ENCODE measurements around the gene PANK3.
"Not testable (repeated sequence)": the region's sequence is repeated elsewhere in the genome, so short reads cannot be mapped to it uniquely, and the experiment has no call there.

Gene PANK3

DNA sequence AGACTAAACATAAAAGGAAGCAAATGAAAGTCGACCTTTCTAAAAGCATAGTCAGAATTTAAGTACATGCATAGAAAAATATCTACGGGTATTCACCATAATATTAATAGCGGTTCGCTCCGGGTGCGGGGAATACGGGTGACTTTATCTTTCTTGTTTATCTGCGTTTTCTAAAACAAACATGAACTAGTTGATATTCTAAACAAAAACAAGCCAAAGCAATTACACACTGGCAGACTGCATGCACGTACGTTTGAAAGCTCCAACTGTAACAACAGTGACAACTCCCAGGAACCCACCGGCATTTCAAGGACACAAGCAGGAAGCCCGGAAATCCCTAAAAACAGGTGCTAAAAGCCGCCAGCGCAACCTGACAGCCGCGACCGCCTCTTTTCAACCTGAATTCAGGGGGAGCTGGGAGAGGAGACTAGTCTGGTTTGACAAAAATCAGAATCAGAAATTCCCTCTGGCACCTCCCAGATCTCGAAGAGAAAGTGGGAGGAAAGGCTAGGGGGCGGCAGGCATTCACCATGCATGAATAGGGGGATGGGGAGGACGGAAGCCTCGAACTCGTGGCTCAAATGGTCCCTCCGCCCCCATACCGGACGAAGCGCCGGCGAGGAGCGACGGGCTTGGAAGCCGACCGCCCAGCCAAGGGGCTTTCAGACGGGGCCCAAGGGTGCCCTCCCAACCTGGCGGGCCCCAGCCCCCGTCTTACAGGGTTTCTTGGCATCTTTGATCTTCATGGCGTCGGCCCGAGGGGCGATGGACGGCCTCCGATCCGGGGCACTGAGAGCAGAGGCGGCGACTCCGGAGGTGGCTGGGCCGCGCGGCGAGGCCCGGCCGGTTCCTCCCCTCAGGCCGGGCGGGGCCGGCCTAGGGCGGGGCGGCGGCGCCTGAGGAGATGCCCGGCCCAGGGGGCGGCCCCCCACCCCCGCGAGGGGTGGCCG lies at the start of gene PANK3:
PANK3 (minus strand) TSS at position 831 of the 950 bp plus-strand sequence; CDS start at position 746, 85 bp downstream.
- no peak for DNase-seq

DNA sequence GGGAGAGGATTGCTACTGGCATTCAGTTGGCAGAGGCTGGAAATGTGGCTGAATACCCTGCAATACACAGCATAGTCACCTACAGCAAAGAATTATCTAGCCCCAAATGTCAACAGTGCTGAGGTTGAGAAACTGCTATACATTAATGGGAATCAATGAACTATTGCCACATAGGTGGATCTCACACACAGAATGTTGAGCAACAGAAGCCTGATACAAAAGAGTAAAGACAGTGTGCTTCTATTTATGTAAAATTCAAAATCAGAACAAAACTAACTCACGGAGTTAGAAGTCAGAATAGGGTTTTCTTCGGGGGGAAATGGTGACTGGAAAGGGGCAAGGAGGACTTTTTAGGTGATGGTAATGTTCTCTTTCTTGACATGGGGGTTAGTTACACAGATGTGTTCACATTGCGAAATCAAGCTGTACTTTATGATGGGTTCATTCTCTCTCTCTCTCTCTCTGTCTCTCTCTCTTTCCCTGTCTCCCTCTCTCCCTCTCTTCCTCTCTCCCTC lies 45.7 kb upstream of the PANK3 start:
- no peak for DNase-seq

DNA sequence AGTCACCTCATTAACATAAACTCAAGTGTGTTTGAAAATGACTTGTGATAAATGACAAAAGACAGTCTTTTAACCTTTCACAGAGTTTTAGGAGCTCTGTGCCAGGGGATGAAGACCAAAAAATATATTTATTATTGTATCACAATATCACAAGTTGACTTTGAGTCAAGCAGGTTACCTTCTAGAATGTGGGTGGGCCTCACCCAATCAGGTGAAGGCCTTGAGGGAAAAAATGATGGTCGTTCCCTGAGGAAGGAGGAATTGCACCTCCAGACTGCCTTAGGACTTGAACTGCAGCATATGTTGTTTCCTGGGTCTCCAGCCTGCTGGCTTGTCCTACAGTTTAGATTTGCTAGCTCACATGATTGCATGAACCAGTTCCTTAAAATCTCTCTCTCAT lies 41.6 kb upstream of the PANK3 start:
- no peak for DNase-seq

DNA sequence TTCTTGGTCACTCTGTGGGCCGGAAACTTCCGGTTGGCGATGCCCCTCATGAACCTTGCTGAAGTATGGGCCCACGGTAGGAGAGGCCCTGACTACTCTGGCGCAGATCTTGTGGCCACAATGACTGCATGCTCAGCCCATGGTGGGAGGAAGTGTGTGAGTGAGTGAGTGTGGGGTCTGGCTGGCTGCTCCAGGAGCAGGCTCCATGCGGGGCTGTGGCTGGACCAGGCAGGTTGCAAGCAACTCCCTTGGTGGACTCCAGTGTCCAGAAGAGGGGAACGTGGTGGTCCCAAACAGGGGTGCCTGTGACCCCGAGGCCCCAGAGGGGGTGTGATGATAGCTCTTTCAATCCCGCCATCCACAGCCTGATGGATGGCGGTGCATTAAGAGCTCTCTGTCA lies 35.5 kb upstream of the PANK3 start:
- no peak for DNase-seq

DNA sequence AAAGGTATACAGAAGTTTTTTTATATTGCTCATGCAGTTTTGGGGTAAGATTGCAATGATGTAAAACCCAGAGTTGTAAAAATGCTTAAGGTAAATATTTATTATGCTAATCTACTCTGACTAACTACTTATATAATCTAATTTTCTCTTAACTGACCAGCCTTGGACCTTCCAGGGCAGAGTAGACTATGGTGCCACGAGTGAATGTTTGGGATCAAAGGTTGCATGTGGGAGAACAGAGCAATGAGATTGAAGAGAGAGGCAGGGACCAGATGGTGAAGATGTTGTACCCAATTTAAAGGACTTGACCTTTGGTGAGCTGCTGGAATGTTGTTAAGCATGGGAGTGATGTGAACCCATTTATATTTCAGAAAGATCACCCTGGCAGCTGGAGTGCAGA lies 34.8 kb upstream of the PANK3 start:
- DNase-seq: no peak

DNA sequence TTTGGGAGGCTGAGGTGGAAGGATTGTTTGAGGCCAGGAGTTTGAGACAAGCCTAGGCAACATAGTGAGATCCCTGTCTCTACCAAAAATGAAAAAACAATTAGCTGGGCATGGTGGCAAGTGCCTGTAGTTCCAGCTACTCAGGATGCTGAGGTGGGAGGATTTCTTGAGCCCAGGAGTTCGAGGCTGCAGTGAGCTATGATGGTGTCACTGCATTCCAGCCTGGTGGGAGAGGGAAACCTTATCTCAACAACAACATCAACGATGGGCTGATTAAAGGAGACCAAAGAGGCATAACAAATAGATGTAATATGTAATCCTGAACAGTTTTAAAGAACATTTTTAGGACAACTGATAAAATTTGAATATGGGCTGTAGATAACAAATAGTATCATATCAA lies 34.2 kb upstream of the PANK3 start:
- no peak for DNase-seq

DNA sequence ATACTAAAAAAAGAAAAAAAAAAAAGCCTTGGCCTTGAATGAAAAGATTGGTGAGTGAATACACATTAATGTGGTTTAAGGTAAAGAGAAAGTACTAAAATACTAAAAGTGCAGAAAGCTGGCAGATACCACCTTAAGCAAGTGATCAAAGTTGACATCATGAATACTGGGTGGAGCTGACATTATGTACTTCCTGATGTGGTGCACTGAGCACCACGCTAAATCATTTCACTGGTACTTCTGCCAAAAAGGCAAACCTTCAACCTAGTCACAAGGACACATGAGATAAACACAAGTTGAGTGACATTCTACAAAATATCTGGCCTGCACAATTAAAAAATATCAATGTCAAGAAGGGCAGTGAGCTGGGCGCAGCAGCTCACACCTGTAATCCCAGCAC lies 33.8 kb upstream of the PANK3 start:
- no peak for DNase-seq

DNA sequence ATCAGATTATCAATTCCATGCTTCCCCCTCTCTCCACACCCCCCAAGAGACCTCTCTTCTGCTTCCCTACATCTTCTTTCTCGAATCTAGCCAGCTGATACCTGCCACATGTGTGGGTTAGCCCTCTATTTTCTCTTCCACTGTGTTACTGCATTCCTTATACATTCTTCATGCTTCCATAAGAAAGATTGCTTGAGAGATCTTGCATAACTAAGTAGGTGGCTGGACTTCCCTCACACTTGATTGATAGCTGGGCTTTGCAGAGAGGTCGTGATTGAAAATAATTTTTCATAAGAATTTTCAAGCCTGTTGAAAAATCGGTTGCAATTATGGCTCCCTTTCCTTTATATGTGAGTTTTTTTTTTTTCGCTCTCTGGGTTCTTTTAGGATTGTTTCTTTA lies 33.0 kb upstream of the PANK3 start:
- DNase-seq: no peak

DNA sequence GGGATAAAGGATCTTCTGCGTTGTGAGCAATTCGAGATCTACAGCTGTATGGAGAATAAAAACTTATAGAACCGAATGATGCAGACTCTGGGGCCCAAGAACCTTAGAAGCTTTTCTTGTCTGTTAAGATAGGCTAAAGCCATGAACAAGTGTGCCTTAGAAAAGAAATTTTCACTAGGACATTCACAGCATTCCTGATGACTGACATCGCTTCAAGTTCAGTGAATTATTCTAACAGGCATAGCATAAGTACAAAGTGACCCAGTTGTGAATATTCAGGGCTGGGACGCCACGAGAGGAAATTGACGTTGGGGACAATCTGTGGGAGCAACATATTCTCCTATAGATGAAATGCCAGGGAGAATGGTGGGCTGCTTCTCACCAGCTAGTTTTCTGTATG lies 32.0 kb upstream of the PANK3 start:
- DNase-seq: no peak

DNA sequence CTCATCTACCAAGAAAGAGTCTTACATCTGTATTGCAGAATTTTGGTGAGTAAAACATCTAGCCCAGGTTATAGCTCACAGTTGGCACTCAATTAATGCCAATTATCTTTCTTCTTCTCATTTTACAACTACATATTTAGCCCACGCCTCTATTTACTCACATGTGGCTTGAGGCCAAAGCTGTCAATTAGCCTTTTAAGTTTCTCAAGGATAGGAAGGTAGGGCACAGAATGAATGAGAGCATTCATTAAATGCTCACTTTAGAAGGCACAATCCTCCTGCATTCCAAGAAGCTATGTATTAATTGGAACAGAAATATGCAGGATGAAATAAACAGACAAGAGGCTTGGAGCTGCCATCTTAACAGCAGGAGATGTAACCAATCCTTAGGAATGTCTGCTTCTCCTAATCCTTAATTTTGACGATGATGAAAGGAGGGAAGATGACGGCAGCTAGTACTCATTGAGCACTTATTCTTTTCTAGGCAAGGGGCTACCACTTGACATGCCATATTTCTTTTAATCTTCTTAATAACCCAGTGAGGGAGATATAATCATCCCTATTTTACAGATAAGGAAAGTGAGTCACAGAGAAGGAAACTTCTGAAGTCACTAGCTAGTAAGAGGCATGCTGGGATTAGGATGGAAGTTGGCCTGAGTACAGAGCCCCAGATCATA lies 30.8 kb upstream of the PANK3 start:
- DNase-seq: no peak

DNA sequence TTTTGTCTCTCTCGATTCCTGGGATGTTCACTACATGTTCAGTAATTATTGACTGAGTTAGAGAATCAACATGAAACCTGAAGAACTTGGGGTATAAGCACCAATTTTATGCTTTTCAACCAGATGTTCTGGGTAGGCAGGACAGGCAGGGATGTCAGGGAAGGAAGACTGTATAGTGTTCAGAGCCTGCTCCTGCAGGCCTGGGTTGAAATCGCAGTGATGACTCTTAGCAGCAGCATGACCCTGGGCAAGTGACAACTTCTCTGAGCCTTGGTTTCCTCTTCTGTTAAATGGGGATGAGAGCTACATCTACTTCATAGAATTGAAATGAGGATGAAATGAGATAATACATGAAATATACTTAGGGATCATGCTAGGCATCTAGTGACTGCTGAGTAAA lies 29.7 kb upstream of the PANK3 start:
- no peak for DNase-seq

DNA sequence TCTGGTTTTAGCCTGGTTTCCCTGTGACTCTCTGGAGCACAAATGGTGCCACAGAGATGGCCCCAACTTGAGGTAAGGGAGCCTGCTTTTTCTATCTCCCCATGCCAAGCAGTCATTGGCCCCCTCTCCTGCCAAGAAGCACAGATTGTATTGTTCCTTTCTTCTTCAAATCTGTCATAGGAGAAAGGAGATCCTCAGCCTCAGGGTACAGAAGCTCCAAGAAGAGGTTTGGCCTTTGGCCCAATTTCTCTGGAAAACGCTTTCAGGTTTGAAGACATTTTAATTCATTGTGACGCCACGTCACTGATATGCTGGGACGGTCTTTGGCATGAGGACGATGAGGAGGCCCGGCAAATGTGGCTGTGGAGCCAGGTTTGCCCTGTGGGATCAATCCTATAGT lies 29.2 kb upstream of the PANK3 start:
- DNase-seq: no peak

DNA sequence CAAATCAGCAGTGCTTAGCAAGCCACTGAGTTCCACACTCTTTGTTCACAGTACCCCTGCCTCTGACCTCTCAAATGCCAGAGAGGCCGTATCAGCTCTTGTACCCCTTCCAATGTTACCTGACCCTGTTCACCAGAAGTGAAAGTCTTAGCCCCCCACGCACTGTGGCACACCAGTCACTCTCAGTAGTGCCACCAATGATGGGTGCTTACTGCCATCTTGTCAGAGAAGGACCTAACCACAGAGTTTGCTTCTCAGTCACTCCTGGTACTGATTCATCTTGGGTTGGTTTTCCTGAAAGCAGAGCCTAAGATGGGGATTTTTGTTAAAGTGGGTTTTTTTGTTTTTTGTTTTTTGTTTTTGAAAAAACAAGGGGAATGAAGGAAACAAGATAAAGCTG lies 28.8 kb upstream of the PANK3 start:
- DNase-seq: no peak

DNA sequence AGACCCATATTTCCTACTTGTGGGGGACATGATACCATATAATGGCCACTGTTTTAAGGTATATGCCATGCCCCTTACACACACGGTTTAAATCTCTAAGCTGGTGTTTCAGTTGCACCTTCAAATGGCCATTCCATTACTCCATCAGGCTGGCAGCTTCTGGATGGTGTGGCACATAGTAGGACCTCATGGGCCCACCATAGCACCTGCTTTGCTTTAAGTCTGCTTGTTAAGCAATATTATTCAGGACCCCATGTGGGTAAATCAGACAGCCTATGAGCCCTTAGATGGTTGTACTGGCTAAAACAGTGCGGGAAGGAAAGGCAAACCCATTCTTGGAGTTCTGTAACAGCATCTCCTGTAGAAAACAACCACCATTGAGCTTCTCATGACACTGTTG lies 27.4 kb upstream of the PANK3 start:
- no peak for DNase-seq

DNA sequence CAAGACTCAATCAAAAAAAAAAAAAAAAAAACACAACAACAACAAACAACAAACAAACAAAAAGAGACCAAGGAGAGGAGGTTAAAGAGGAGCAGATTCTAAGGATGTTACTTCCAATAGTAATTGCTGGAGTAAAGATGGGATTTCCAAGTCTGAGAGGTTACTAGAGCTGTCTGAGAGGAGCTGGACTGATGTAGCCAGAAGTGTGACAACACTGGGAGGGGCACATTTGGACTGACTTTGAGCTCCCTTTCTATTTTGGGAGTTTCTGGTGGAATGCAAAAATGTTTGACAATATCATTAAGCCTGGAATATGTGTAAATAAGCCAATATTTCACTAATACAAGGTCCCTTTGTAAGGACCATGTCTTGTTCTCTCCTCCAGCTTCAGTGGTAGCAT lies 25.3 kb upstream of the PANK3 start:
- DNase-seq: no peak

DNA sequence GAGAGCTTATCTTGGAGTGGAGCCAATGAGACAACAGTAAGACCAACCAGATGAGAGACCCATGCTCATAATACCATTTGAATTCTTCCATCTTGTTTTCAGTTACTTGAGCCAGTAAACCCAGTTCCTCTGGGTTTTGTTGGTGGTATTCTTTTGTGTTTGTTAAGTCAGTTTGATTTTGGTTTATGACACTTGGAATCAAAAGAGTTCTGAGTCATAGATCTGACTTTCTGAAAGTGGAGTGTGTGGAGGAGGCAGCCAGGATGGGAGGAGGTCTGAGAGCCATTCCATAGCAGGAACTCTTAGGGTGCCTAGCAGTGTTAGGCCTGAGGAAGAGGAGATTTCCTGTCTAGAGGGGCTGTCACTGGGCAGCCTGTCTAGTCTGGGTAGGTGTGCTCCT lies 24.6 kb upstream of the PANK3 start:
- DNase-seq: no peak

DNA sequence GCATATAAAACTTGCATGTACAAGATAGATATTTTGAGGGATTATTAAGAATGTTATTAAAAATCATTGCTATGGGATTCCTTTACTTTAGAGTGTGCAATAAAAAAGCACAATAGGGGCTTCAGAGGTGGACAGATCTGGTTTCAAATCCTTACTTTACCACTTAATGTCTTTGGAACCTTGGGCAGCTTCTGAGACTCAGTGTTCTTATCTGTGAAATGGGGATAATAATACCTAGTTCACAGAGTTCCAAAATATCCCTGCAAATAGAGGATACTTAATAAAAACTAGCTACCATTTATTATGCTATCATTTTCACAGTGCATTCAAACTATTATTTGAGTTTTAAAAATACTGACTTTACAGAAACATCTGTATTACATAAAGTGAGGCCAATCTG lies 23.3 kb upstream of the PANK3 start:
- DNase-seq: no peak

DNA sequence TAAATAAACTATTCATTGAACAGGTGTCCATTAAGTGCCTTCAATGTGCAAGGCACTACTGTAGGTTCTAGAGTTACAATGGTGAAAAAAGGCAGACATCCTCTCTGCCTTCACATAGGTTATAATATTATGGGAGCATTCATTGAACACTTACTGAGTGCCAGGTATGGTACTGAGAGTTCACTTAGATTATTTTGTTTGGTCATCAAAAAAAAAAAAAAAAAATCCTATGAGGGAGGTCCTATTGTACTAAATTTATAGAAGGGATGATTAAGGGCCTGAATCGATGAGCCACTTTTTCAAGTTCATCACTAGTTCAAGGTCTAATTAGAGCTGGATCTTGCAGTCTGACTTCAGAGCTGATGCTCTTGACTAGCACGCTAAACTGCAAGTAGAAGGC lies 22.8 kb upstream of the PANK3 start:
- DNase-seq: no peak

DNA sequence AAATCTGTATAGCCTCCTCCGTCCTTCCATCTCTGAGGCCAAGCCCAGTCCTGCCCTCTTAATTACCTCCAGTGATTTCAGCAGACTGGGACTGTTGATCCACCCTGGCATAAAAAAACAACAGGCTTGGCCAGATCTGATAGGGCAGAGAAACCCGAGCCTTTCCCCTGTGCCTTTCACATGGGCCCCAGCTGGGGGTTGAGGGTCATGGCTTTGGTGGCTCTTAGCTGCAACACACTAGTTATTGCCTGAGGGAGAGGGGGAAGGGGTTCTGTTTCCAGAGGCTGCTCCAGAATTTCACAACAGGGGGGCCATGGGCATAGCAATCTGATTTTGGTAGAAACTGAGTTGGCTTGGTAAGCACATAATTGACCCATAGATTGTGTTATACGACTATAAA lies 21.2 kb upstream of the PANK3 start:
- no peak for DNase-seq

DNA sequence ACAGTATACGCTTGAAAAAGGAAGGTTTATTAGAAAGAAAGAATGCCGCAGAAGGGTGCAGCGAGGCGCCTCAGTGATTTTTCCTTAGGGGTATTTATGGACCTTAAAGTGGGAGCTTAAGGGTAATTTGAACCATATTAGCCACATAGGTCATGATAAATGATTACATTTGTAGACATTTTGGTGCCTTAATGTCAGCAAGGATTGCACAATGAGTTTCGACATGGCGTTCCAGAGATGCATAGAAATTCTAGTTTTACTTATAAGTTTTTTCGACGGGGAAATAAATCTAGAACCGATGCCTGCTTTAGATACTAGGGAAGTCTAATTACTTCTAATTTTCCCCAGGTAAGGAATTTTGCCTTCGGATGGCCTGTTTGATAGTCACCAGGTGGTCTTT lies 20.7 kb upstream of the PANK3 start:
- DNase-seq: no peak

DNA sequence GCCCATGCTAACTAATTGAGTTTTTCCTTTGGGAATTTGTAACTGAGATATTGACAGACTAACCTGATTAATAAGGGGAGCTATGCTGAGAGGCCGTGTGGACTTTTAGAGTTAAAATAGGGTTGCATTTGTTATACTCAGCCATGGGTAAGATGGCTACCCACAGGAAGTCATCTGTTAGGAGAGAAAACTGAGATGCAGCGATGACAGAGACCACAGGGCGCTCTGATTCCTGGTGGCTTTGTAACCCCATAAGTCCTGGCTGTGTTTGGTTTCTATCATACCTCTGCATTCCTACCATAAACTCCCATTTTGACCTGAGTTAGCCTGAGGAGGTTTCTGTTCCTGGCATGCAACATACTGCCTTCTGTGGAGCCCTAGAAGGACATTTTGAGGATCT lies 19.5 kb upstream of the PANK3 start:
- no peak for DNase-seq

DNA sequence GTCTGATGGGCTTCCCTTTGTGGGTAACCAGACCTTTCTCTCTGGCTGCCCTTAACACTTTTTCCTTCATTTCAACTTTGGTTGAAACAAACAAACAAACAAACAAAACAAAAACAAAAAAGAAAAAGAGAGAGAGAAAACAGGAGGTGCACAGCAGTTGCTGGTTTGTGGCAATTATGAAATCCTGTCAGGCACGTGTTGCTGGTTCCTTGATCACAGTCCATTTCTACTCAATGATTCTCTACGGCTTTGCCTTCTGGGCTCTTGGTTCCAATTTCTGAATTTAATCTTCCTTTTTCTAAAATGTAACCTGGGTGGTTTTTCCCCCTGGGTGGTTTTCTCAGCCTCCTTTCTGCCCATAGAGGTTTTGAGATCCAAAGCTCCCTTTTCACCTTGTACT lies 17.8 kb upstream of the PANK3 start:
- DNase-seq: no peak

DNA sequence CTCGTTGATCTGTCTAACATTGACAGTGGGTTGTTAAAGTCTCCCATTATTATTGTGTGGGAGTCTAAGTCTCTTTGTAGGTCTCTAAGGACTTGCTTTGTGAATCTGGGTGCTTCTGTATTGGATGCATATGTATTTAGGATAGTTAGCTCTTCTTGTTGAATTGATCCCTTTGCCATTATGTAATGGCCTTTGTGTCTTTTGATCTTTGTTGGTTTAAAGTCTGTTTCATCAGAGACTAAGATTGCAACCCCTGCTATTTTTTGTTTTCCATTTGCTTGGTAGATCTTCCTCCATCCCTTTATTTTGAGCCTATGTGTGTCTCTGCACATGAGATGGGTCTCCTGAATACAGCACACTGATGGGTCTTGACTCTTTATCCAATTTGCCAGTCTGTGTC lies 17.0 kb upstream of the PANK3 start:
- not testable (repeated sequence) for DNase-seq

DNA sequence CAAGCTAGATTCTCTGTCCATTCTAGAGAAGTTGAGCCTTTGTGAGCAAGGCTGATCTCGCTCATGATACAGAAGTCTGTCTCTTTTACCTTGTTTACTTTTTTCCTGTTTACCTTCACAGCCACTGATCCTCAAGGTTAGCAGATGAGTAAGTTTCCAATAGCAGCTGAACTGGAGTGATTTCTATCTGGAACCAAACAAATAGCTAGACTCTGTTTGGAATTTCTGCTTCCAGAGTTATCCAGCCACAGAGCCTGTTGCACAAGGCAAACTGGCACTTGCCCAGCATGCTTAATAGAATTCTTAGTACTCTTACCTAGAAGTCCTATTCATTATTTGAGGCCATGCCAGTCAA lies 12.8 kb upstream of the PANK3 start:
- no peak for DNase-seq
